ENCODE measurements around the gene ZMAT5.

ZMAT5 gene

GRCh38 chr22:29766632-29767170, at the start of gene ZMAT5:
ZMAT5 (minus strand) TSS chr22:29767007; CDS start chr22:29748544, 18,463 bp downstream.
- peak; percentile 90 for DNase-seq (ENCODE audit: low read depth)

DNA sequence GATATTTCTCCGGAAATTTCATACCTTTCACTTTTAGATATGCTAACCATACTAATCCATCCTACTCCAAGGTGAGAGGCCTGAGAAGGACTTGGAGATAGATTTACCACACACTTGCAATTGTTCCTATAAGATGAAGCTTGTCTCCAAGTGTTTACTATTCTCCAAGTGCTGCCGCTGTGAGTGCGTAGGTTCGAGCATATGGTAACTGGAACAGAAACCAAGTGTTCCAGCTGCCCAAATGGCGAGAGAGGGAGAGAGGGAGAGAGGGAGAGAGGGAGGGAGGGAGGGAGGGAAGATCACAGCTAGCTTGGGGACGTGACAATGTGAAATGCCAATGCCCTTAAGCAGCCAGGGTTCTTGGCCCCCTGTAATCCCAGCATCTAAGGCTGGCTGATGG, 49.7 kb upstream of the ZMAT5 start:
- DNase-seq (ENCODE audit: low read depth): no peak

DNA sequence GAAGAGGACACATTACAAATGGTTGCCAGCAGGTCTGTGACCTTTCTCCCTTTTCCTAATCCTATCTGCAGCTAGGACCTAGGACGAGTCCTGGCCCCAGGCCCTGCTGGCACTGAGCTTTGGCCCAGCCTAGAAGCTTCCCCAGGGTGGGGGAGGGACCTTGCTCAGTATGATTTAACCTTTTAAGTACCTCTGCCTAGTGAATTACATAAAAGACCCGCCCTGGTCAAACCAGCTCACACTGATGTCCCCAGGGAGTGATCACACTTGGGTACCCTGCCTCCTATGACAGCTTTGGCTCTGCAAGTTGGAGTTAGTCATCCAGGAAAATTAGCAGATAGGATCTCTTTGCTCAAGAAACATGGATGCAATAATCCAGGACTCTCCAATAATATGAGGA, 49.3 kb upstream of the ZMAT5 start:
- DNase-seq (ENCODE audit: low read depth): no peak

- DNase-seq (ENCODE audit: low read depth): no peak
These were observed 48.8 kb upstream of the ZMAT5 start for GRCh38 chr22:29815580-29815979.

DNA sequence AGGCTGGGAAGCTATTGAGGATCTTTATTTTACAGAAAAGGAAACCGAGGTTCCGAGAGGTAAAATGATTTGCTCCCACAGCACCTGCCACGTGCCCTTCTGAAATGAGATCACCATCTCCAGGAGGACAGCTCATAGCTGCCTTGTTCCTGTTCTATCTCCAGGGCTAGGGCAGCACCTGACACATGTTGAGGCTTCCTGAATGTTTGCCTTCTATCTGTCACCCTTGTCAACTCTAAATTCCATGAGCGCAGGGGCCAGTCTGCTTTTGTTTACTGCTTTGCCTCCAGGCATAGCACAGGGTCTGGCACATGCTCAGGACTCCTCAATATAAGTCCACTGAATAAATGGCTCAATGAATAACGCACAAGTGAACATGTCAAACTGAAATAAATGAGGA, 47.2 kb upstream of the ZMAT5 start:
- no peak for DNase-seq (ENCODE audit: low read depth)

GRCh38 chr22:29813563-29813962, 46.8 kb upstream of the ZMAT5 start:
- no peak for DNase-seq (ENCODE audit: low read depth)

DNA sequence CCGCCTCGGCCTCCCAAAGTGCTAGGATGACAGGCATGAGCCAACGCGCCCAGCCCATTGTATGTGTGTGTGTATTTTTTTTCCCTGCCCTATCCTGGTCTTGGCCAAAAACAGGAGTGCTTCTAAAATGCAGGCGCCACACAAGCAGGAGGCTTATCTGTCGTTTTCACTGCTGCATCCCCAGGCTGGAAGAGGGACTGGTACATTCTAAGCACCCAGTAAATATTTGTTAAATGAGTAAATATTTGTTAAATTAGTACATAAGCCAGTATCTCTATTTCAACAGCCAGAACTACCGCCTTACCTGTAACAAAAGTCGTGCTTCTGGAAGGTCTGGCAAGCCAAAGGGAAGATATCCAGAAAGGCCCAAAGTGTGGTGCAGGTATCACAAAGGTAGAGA, 46.3 kb upstream of the ZMAT5 start:
- no peak for DNase-seq (ENCODE audit: low read depth)

DNA sequence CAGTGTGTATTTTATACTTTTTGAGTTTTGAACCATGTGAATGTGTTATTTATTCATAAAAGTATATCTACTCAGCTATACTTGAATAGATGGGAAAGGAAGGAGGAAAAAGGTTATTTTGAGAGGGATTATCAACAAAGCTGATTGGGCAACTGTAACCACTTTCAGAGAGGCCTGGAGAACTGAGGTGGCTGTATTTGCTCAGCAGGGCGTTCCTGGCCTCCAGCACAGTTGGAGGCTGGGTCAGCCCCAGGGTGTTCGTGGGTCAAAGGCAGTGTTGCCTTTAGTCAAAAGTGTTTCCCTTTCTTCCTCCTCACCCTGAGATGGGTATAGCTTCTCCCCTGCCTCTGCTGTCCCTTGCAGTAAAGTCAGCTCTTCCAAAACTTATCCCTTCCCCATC, 44.6 kb upstream of the ZMAT5 start:
- DNase-seq (ENCODE audit: low read depth): no peak

DNA sequence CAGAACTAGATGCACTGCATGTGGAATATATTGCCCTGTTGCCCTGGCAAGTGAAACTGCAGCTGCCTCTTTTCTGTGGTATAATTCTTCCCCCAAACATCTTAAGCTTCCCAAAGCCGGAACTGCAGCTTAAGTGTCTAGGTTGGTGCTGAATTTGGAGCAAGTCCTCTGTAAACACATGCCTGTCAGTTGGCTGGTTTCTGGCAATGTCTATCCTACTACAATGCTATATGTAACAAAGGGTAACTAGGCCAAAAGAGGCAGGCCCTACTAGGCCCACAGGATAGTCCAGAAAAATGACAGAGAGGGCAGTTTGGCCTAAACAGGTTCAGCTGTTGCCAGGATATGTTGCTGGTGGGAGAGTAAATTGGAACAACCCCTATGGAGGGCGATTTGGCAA, 43.4 kb upstream of the ZMAT5 start:
- no peak for DNase-seq (ENCODE audit: low read depth)

DNA sequence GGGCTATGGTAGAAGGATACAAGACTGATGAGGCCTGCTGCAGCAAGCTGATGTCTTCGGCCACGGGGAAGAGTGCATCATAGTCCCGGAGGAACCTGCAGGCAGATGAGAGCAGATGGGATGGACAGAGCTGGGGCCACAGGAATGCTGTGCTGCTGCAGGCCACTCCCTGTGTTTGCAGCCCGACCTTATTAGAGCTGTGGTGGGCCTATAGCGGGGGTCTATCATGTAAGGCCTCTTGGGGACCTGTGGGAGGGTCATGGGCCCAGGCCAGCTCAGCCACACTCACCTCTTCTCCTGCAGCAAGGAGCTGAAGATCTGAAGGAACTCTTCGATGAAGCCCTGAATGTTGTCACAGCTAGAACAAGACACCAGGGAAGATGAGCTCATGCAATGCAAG, 39.4 kb upstream of the ZMAT5 start:
- no peak for DNase-seq (ENCODE audit: low read depth)

DNA sequence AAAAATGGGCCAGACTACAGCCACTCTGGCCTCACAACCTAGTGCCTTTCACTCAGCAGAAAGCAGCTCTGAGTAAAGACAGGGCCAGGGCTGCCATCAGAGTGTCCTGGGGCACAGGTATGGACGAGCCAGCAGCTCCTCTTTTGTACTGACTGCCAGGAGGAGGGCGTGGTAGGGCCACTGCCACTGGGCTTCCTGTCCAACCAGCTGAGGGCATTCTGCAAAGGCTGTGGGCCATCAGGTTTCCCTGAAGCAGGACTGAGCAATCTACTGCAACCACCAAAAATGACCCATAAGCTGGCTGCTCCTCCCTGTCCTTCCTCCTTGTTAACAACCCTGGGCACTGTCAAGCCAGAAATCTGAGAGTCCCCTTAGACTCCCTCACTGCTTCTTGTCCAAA, 38.2 kb upstream of the ZMAT5 start:
- DNase-seq (ENCODE audit: low read depth): no peak

DNA sequence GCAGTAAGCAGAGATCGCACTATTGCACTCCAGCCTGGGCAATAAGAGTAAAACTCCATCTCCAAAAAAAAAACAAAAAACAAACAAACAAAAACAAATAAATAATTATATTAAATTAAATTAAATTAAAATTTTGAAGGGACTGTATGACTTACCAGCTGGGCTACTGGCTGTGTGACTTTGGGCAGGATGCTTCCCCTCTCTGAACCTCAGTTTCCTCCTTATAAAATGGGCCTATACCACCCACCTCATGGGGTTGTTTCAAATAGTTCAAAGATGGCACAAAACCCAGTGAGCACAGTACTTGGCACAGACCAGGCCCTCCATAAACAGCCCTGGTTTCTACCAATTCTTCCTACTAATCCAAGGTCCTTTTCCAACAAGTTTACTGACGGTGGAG, 36.4 kb upstream of the ZMAT5 start:
- no peak for DNase-seq (ENCODE audit: low read depth)

GRCh38 chr22:29801796-29802195, 35.0 kb upstream of the ZMAT5 start:
- DNase-seq (ENCODE audit: low read depth): no peak

DNA sequence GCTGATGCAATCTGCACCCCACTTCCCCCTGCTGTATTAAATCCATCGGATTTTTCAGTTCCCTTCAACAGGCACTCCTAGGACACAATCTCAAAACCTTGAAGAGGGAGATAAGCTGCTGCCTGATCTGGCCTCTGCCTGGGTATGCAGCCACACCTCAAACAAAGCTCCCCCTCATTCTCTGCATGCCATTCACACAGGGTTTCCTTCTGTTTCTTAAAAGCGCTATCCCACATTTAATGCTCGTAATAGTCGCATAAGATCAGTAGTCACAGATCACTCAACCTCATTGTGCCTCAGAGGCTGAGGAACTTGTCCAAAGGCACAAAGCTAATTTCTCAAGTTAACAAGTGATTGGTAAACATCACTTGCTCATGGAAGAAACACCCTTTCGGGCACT, 34.3 kb upstream of the ZMAT5 start:
- no peak for DNase-seq (ENCODE audit: low read depth)

DNA sequence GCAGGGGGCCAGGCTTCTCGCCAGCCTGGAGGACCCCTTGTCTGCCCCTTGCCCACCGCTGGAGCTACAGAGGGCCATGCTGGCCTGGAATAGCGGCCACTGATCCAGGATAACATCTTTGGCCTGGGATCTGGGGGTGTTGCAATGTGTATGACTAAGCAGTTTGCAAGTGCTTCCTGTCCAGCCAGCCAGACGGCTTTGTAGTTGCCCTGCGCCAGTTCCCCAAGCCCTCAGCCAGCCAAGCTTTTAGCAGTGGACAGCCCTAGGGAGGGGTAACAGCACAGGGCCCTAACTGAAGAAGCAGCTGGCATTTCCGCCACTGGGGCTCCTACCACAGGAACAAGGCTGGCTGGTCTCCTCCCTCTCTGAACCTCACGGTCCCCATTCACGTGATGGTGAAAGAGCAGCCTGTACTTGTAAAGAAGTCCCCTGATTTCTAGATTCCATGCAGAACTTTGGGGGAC, 32.4 kb upstream of the ZMAT5 start:
- no peak for DNase-seq (ENCODE audit: low read depth)

DNA sequence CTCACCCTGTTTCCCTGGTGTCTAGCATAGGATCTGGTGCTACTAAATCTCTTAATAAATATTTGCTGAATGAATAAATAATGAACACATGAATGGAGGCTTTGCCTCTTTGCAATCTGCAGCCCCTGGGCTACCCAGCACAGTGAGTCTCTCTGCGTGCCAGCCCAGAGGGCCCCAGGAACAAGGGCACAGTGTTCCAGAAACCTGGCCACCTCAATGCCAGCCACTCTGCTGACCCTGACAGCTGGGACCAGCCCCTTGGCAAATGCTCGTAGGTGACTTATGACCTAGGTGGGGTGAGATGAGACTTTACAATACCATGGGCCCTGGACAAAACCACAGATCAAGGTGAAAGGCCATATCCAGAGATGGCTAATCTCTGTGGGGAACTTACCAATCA, 32.0 kb upstream of the ZMAT5 start:
- DNase-seq (ENCODE audit: low read depth): no peak

DNA sequence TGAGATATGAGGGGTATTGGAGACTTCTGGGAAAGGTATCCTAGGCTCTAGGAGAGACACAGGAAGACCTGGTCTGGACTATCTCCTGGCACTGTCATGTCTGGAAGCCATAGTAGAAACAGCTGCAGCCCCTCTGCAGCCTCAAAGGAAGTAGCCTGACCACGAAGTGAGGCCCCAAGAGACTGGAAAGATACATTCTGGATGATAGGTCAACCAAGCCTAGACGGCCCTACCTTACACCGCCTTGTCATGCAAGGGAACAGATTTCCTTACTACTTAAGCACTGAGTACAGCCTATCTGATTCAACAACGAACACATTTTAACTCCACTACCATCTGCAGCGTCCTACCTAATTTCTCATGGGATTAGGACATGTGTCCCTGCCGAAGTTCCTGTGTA, 31.5 kb upstream of the ZMAT5 start:
- DNase-seq (ENCODE audit: low read depth): no peak

DNA sequence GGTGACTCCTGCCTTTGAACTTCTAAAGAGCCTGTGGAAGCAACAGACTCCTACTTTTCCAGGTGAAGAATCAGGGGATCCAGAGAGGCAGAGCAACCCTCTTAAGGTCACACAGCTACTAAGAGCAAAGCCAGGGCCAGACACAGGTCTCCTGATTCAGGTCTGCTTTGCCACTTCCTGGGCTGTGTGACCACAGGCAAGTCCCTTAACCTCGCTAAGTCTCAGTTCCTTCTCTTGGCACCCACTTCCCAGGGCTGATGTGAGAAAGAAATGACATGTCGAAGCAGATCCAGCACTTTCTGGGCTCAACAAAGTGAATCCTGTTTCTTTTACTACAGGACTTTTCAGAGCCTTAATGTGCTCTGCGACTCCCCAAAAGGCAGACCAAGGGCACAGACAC, 30.5 kb upstream of the ZMAT5 start:
- DNase-seq (ENCODE audit: low read depth): no peak

DNA sequence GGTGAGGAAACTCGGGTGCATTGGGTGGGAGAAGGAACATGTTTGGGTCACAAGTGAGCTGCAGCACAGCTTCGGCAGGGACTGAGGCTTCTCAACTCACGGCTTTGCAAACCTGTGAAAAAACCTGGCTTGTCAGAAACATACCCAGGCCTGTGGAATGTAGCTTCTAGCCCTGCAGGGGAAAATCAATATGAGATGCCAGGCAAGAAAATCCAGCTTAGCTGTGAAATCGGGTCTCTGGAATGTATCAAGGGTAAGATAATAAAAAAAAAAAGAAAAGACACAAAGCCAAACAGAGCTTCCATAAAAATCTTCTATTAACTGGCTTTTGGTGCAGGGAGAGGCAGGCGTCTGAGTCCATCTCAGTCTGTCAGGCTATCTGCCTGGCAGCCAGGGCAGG, 28.9 kb upstream of the ZMAT5 start:
- no peak for DNase-seq (ENCODE audit: low read depth)

DNA sequence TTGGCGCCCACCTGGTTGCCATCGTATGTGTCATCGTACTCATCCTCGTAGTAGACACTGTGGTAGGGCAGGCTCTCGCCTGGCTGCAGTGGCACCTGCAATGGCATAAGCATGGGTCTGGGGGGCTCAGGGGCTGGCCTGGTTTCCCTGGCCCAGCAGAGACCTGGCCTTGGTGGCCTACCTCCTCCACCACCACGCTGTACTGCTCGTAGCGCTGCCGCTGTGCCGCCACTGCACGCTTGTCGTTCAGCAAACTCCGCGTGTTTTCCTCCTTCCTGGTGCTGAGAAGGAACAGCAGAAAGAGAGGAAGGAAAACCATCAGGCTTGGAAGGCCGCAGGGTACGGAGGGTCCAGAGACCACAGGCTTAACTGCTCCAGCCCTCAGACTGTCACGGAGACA, 26.6 kb upstream of the ZMAT5 start:
- DNase-seq (ENCODE audit: low read depth): no peak

DNA sequence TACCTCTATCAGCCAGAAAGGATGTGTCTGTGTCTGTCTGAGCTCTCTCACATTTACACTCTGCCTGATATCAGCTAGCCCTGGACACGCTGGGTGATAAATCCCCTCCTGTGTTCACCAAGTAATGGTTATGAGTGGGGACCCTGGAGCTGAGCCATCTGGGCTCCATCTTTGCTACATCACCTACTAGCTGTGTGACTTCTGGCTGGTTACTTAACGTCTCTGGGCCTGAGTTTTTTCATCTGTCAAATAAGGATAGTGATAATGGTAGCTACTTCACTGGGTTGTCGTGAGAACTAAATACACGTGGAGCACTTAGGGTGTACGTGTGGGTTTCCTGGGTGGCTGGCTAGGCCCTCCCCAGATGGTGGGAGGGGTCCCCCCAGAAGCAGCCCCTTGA, 23.3 kb upstream of the ZMAT5 start:
- no peak for DNase-seq (ENCODE audit: low read depth)

DNA sequence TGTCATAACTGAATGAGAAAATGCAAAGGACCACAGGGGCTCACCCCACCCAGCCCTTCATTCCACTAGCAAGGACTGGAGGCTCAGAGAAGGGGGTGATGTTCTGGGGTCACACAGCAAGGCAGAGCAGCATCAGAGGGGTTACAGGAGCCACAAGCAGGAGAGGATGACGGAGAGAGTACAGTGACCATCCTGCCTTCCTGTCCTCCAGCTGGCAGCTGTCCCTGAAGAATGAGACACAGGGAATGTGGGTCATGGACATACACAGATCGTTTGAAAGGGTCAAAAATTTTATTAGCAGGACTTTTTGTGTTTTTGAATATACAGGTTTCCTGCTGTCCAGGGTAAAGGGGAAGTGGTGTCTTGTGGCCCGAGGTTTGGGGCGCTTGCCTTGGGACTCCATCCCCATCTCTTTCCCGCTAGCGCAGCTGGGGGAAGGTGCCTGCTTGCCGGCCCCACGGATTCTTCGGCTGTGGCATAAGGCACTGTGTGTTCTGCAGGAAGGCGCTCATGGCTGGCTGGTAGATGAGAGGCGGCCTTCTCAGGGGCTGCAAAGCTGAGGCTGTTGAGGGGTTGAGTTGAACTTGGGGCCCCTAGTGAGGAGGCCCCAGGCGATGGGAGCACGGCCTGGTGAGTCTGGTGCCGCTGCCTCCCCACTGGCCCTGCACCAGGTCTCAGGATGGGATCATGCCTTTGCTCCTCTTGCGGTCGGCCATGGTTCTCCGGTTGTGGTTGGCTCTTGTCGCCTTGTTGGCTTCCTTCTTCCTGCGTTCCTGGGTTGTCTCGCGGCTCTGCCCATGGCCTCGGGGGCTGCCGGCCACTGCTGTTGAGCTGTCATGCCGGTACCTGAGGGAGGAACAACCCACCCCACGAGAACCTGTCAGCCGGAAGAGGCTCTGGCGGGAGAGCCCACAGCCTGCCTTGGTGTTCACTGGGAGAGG, 21.8 kb upstream of the ZMAT5 start:
- DNase-seq (ENCODE audit: low read depth): no peak

DNA sequence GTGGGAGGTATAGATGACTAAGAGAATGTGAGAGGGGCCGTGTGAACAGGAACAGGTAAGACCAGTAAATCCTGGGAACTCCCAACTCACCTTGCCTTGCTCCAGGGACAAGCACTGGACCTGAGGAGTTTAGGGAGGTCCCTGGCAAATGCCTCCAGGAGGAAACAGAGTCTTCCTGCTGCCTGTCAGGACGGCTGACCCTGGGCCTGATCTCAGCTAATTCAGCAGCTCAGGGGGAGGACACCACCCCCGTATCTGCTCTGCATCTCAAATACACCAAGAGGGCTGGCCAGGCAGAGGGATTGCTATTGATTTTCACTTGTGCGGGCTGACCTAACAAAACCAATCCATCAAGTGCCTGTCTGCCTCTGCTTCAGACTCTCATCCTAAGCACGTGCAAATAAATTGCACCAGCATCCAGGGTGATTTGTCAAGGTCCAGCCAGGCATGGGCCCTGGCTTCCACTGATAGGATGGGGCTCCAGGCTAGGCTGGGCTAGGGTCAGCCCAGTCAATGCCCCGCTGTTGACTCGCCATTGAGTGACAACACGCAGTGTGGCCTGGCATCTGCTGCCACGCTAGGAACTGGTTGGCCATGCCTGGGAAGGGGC, 20.7 kb upstream of the ZMAT5 start:
- no peak for DNase-seq (ENCODE audit: low read depth)
